NCI-H2171 (cell line): Measurements from ENCODE around the gene ABCA9.
"Not testable (repeated sequence)": the region's sequence is repeated elsewhere in the genome, so short reads cannot be mapped to it uniquely, and the experiment has no call there.

ENCODE experiments used
- DNase-seq: peaks from one replicate; lab custom pipeline; 2025; lab: John Stamatoyannopoulos, UW

Gene ABCA9

GRCh38 chr17:69042308-69042707 lies 18.4 kb downstream of the ABCA9 start:
- no peak for DNase-seq

GRCh38 chr17:69031839-69032238 lies 28.9 kb downstream of the ABCA9 start:
- DNase-seq: no peak

- no peak for DNase-seq
These were observed 30.6 kb downstream of the ABCA9 start for GRCh38 chr17:69030169-69030568.

GRCh38 chr17:69018687-69019086 lies 42.0 kb downstream of the ABCA9 start:
- DNase-seq: no peak

GRCh38 chr17:69018022-69018615 lies 42.6 kb downstream of the ABCA9 start:
- DNase-seq: no peak

GRCh38 chr17:69015631-69016030 lies 45.1 kb downstream of the ABCA9 start:
- no peak for DNase-seq

- no peak for DNase-seq
These were observed 47.6 kb downstream of the ABCA9 start for GRCh38 chr17:69012895-69013805.

- no peak for DNase-seq
These were observed 50.8 kb downstream of the ABCA9 start for GRCh38 chr17:69009930-69010329.

GRCh38 chr17:69004759-69005158 lies 56.0 kb downstream of the ABCA9 start:
- not testable (repeated sequence) for DNase-seq

- DNase-seq: not testable (repeated sequence)
These were observed 61.0 kb downstream of the ABCA9 start for GRCh38 chr17:68999743-69000142.

- no peak for DNase-seq
These were observed 67.6 kb downstream of the ABCA9 start for GRCh38 chr17:68993112-68993511.

- no peak for DNase-seq
These were observed 72.8 kb downstream of the ABCA9 start for GRCh38 chr17:68987966-68988365.

- DNase-seq: no peak
These were observed 79.4 kb downstream of the ABCA9 start for GRCh38 chr17:68981288-68981687.

GRCh38 chr17:68973098-68973846 lies 87.5 kb downstream of the ABCA9 start:
- DNase-seq: no peak

- peak; percentile 43 for DNase-seq
These were observed 88.5 kb downstream of the ABCA9 start for GRCh38 chr17:68972119-68972704.

GRCh38 chr17:68969101-68969500 lies 91.6 kb downstream of the ABCA9 start:
- no peak for DNase-seq

GRCh38 chr17:68963958-68964357 lies 96.8 kb downstream of the ABCA9 start:
- no peak for DNase-seq

- DNase-seq: peak; percentile 94
These were observed 99.4 kb downstream of the ABCA9 start for GRCh38 chr17:68961214-68961882.

GRCh38 chr17:68959117-68959516 lies 101.6 kb downstream of the ABCA9 start:
- DNase-seq: not testable (repeated sequence)

GRCh38 chr17:68957944-68958343 lies 102.8 kb downstream of the ABCA9 start:
- no peak for DNase-seq

- no peak for DNase-seq
These were observed 105.4 kb downstream of the ABCA9 start, which contains the start of gene ABCA8 for GRCh38 chr17:68955181-68955841. Gene ABCA8, minus strand, starts transcription at chr17:68955392. Its CDS starts 13,358 bp downstream, at chr17:68942034.
